ENCODE data around the gene SEMA3C.

The SEMA3C gene

GRCh38 chr7:80802527-80802926, 116.3 kb downstream of the SEMA3C start:
- Histone ChIP-seq H3K9me3 (ENCODE audit: control insufficient read depth, insufficient read depth, low read length) (no peaks in the 10 kb centered on the region), H3F3A (ENCODE audit: control insufficient read depth, insufficient read depth) (no peaks in the 10 kb centered on the region), H3K4me3 (ENCODE audit: low read length) (no peak overlapping the region), H3K4me2 (ENCODE audit: low read length) (no peak overlapping the region), H3K27me3 (ENCODE audit: control insufficient read depth, low read length) (no peaks in the 10 kb centered on the region), H4K20me1 (ENCODE audit: control insufficient read depth, insufficient read depth, low read depth, low read length) (no peaks in the 10 kb centered on the region), H3K27ac (ENCODE audit: low read depth, low read length) (no peak overlapping the region), H3K9me2 (replicated peaks; ENCODE audit: control insufficient read depth, low read length) (no peaks in the 10 kb centered on the region), H3K79me2 (ENCODE audit: control insufficient read depth, low read length) (no peaks in the 10 kb centered on the region), H3K36me3 (ENCODE audit: control insufficient read depth, low read length) (no peaks in the 10 kb centered on the region), H3K4me1 (ENCODE audit: control insufficient read depth, low read length) (no peaks in the 10 kb centered on the region)
- no peak for TF ChIP-seq EZH2phosphoT487 (IDR thresholded peaks at IDR 0.05; ENCODE audit: borderline replicate concordance, low read length)
- no peak for TF ChIP-seq CTCF (IDR thresholded peaks at IDR 0.05; ENCODE audit: low read depth, low read length, poor library complexity, severe bottlenecking)

- Histone ChIP-seq H3K4me1 (ENCODE audit: control insufficient read depth, low read length) (no peaks in the 10 kb centered on the region), H3K9me3 (ENCODE audit: control insufficient read depth, insufficient read depth, low read length) (no peaks in the 10 kb centered on the region), H3K36me3 (ENCODE audit: control insufficient read depth, low read length) (no peaks in the 10 kb centered on the region), H3K79me2 (ENCODE audit: control insufficient read depth, low read length) (no peaks in the 10 kb centered on the region), H3F3A (ENCODE audit: control insufficient read depth, insufficient read depth) (no peaks in the 10 kb centered on the region), H3K27me3 (ENCODE audit: control insufficient read depth, low read length) (no peaks in the 10 kb centered on the region), H4K20me1 (ENCODE audit: control insufficient read depth, insufficient read depth, low read depth, low read length) (no peaks in the 10 kb centered on the region), H3K4me2 (ENCODE audit: low read length) (no peak overlapping the region), H3K27ac (ENCODE audit: low read depth, low read length) (no peak overlapping the region), H3K9me2 (replicated peaks; ENCODE audit: control insufficient read depth, low read length) (no peaks in the 10 kb centered on the region), H3K4me3 (ENCODE audit: low read length) (no peak overlapping the region)
- no peak for TF ChIP-seq EZH2phosphoT487 (IDR thresholded peaks at IDR 0.05; ENCODE audit: borderline replicate concordance, low read length)
Measured at GRCh38 chr7:80794631-80795573, 123.9 kb downstream of the SEMA3C start.

- H3K36me3 ChIP-seq (ENCODE audit: control insufficient read depth, low read length) = no peaks in the 10 kb centered on the region
- no peak for TF ChIP-seq CTCF (IDR thresholded peaks at IDR 0.05; ENCODE audit: low read depth, low read length, poor library complexity, severe bottlenecking)
- TF ChIP-seq EZH2phosphoT487 (IDR thresholded peaks at IDR 0.05; ENCODE audit: borderline replicate concordance, low read length) = no peak
Measured at GRCh38 chr7:80791509-80791929, 127.3 kb downstream of the SEMA3C start.

GRCh38 chr7:80790877-80791276, 128.0 kb downstream of the SEMA3C start:
- no peaks in the 10 kb centered on the region for H3F3A ChIP-seq (ENCODE audit: control insufficient read depth, insufficient read depth)

More at GRCh38 chr7:80791509-80791929, 127.3 kb downstream of the SEMA3C start:
- no peaks in the 10 kb centered on the region for H3F3A ChIP-seq (ENCODE audit: control insufficient read depth, insufficient read depth)
- no peak overlapping the region for H3K27ac ChIP-seq (ENCODE audit: low read depth, low read length)
- no peaks in the 10 kb centered on the region for H3K79me2 ChIP-seq (ENCODE audit: control insufficient read depth, low read length)
- no peak overlapping the region for H3K4me2 ChIP-seq (ENCODE audit: low read length)
- H4K20me1 ChIP-seq (ENCODE audit: control insufficient read depth, insufficient read depth, low read depth, low read length) = no peaks in the 10 kb centered on the region
- H3K4me3 ChIP-seq (ENCODE audit: low read length) = no peak overlapping the region
- no peaks in the 10 kb centered on the region for H3K4me1 ChIP-seq (ENCODE audit: control insufficient read depth, low read length)
- H3K27me3 ChIP-seq (ENCODE audit: control insufficient read depth, low read length) = no peaks in the 10 kb centered on the region
- H3K9me3 ChIP-seq (ENCODE audit: control insufficient read depth, insufficient read depth, low read length) = no peaks in the 10 kb centered on the region
- H3K9me2 ChIP-seq (replicated peaks; ENCODE audit: control insufficient read depth, low read length) = no peaks in the 10 kb centered on the region

More at GRCh38 chr7:80790877-80791276, 128.0 kb downstream of the SEMA3C start:
- H3K36me3 ChIP-seq (ENCODE audit: control insufficient read depth, low read length) = no peaks in the 10 kb centered on the region
- no peaks in the 10 kb centered on the region for H3K9me3 ChIP-seq (ENCODE audit: control insufficient read depth, insufficient read depth, low read length)
- H3K79me2 ChIP-seq (ENCODE audit: control insufficient read depth, low read length) = no peaks in the 10 kb centered on the region
- H3K4me3 ChIP-seq (ENCODE audit: low read length) = no peak overlapping the region
- no peak for TF ChIP-seq CTCF (IDR thresholded peaks at IDR 0.05; ENCODE audit: low read depth, low read length, poor library complexity, severe bottlenecking)
- TF ChIP-seq EZH2phosphoT487 (IDR thresholded peaks at IDR 0.05; ENCODE audit: borderline replicate concordance, low read length) = no peak
- no peaks in the 10 kb centered on the region for H3K9me2 ChIP-seq (replicated peaks; ENCODE audit: control insufficient read depth, low read length)
- H3K4me2 ChIP-seq (ENCODE audit: low read length) = no peak overlapping the region
- H4K20me1 ChIP-seq (ENCODE audit: control insufficient read depth, insufficient read depth, low read depth, low read length) = no peaks in the 10 kb centered on the region
- H3K27me3 ChIP-seq (ENCODE audit: control insufficient read depth, low read length) = no peaks in the 10 kb centered on the region
- no peaks in the 10 kb centered on the region for H3K4me1 ChIP-seq (ENCODE audit: control insufficient read depth, low read length)
- H3K27ac ChIP-seq (ENCODE audit: low read depth, low read length) = no peak overlapping the region

Data from DOHH2 (cell line).